NCI-H146 (cell line): ENCODE measurements around the gene SIN3B.

Source experiments
- DNase-seq: peaks from one replicate; lab custom pipeline; 2025; lab: John Stamatoyannopoulos, UW

Gene SIN3B

GRCh38 chr19:16911046-16911445 is 81.8 kb downstream of the SIN3B start:
- DNase-seq, result no peak

GRCh38 chr19:16912780-16913179 is 83.6 kb downstream of the SIN3B start:
- DNase-seq, result no peak

GRCh38 chr19:16914421-16914820 is 85.2 kb downstream of the SIN3B start:
- no peak for DNase-seq

DNA sequence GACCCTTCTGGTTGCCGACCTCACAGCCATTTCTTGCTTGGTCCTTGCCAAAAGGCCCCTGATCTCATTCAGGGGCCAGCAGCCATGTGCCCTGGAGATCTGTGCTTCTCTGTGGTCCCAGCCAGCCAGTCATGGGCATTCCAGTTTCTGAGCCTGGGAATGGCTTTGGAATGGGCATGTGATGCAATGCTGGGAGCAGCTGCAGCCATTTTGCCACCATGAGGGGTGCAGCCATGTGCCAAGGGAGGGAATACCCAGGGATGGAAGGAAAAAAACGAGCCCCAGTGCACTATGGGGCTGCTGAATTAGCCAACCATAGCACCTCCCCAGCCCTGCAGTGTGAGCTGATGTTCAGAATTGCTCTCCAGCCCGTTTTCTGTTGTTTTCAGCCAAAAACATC is 85.9 kb downstream of the SIN3B start:
- no peak for DNase-seq

GRCh38 chr19:16915734-16916133 is 86.5 kb downstream of the SIN3B start:
- DNase-seq, result no peak

- no peak for DNase-seq
Observed at GRCh38 chr19:16917401-16917800, 88.2 kb downstream of the SIN3B start.

- no peak for DNase-seq
Observed at GRCh38 chr19:16919496-16919895, 90.3 kb downstream of the SIN3B start.

DNA sequence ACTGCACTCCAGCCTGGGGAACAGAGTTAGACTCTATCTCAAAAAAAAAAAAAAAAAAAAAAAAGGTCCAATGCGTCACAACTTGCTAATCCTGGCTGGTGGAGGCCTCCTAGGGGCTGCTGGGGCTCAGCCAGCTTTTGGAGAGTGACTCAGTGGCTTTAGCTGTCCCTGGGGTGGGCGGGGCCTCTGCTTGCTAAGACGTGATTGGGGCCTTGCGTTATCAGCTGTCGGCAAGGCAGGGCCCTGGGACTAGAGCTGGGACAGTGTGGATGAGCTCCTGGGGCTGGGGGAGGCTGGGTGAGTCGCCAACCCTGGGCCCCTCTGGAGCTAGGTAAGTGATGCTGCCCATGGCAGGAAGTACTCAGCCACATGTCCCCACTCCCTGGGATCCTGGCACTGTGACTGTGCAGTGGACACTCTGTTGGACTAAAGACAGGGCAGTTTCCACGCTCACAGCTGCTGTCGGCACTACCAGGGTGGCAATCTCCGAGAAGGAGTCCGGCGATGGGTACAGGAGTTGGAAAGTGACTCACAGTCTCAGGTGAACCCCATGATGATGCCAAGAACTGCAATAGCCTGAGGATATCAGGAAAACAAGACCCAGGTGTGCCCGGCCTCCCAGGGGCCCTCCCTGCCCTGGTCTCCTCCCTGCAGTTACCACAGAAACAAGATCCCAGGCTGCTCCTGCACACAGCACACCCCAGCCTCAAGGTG is 91.8 kb downstream of the SIN3B start:
- DNase-seq, result no peak

DNA sequence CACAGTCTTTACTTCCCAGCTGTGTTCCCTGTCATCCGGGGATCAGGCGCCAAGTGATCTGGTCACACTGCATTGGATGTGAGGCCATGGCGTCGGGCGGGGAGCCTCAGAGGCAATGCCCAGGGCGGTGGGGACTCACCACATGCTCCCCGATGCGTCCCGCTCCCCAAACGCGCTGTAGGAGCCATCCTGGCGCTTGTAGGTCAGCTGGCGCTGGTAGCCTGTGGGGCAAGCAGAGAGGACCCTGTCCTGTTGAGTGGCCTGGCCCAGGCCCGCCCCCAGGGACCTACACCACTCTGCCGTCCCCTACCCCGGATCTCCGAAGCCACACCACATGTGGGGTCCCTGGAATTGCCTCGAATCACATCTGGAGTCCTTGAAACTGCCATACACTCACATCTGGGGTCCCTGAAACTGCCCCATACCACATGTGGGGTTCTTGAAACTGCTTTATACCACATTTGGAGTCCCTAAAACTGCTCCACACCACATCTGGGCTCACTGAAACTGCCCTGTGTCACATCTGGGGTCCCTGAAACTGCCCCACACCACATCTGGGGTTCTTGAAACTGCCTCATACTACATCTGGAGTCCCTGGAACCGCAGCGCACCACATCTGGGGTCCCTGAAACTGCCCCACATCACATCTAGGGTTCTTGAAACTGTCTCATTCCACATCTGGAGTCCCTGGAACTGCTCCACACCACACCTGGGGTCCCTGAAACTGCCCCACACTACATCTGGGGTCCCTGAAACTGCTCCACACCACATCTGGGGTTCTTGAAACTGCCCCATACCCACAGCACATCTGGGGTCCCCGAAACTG is 92.8 kb downstream of the SIN3B start:
- DNase-seq, result no peak

GRCh38 chr19:16922592-16922934 is 93.4 kb downstream of the SIN3B start:
- no peak for DNase-seq

- no peak for DNase-seq
Observed at GRCh38 chr19:16922949-16923348, 93.8 kb downstream of the SIN3B start.

- no peak for DNase-seq
Observed at GRCh38 chr19:16927883-16928282, 98.7 kb downstream of the SIN3B start.

DNA sequence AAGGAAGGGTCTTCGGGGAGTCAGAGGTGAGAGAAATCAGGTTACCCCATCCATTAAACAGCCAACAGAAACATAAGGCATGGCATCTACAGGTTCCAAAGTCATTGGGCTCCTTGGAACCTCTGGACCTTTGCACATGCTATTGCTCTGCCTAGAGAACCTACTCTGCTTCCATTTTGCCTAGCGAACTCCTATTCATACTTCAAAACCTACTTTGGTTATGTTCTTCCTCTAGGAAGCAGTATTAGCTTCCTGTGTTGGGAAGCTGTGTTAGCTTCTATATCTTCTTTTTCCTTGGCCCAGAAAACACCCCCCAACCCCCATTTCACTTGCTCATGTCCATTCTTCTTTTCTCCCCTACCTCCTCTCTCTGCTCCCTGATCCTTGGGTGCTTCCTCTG is 99.2 kb downstream of the SIN3B start:
- DNase-seq, result no peak

DNA sequence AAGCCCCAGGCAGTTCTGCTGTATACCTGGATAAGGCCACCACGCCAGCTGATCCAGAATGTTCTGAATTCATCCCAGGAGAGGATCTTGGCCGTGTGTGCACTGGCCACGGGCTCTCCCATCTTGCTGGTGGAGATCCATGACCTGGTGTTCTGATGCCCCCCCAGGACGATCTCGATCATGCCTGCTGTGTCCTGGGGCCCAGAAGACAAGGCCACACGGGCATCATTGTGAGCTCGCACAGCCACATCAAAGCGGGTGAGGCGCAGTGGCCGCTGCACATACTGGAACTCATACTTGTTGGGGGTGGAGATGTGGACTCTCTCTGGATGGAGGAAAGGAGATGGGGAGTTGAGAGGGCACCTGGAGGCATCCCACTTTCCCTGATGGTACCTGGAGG is 99.7 kb downstream of the SIN3B start:
- no peak for DNase-seq
